Skeletal muscle satellite cell (primary cell): ENCODE results near the gene PHOSPHO1.
"Not testable (repeated sequence)": the region's sequence is repeated elsewhere in the genome, so short reads cannot be mapped to it uniquely, and the experiment has no call there.

ENCODE experiments used
- H3K27me3 ChIP-seq: 2 replicates; pipeline ENCODE4 v1.7.0; 2013; ENCODE audit warnings: low read length; ENCODE audit not compliant: control insufficient read depth, insufficient read depth
- H3K36me3 ChIP-seq: 2 replicates; pipeline ENCODE4 v1.7.0; 2013; ENCODE audit warnings: mild to moderate bottlenecking, control low read depth, low read length; ENCODE audit not compliant: insufficient read depth
- H3K4me1 ChIP-seq: 2 replicates; pipeline ENCODE4 v1.7.0; 2013; ENCODE audit warnings: low read length; ENCODE audit not compliant: control insufficient read depth, insufficient read depth
- H3K4me2 ChIP-seq: 2 replicates; pipeline ENCODE4 v1.7.0; 2013; ENCODE audit warnings: mild to moderate bottlenecking, low read length
- H3K4me3 ChIP-seq: 2 replicates; pipeline ENCODE4 v1.7.0; 2013; ENCODE audit warnings: low read length
- H3K9ac ChIP-seq: 2 replicates; pipeline ENCODE4 v1.7.0; 2013; ENCODE audit warnings: mild to moderate bottlenecking, low read depth, low read length, moderate library complexity
- H3K9me3 ChIP-seq: replicated peaks from 2 replicates; pipeline ENCODE4 v1.7.0; 2013; ENCODE audit warnings: mild to moderate bottlenecking, control low read depth, low read length

The PHOSPHO1 gene

GRCh38 chr17:49183801-49184200 is 46.8 kb downstream of the PHOSPHO1 start:
- no peaks in the 10 kb centered on the region for H3K4me1 ChIP-seq
- no peak overlapping the region for H3K4me3 ChIP-seq

GRCh38 chr17:49183341-49183740 is 47.2 kb downstream of the PHOSPHO1 start:
- Histone ChIP-seq H3K4me3 (no peak overlapping the region), H3K36me3 (no peaks in the 10 kb centered on the region)

More at GRCh38 chr17:49183801-49184200, 46.8 kb downstream of the PHOSPHO1 start:
- Histone ChIP-seq H3K9ac (no peak overlapping the region), H3K4me2 (no peak overlapping the region), H3K9me3 (no peaks in the 10 kb centered on the region), H3K27me3 (peaks cover 7% of the 10 kb centered on the region), H3K36me3 (no peaks in the 10 kb centered on the region)

GRCh38 chr17:49180998-49181635 is 49.5 kb downstream of the PHOSPHO1 start:
- Histone ChIP-seq H3K27me3 (peaks cover 7% of the 10 kb centered on the region), H3K4me1 (no peaks in the 10 kb centered on the region), H3K4me3 (no peak overlapping the region), H3K9ac (no peak overlapping the region), H3K36me3 (no peaks in the 10 kb centered on the region), H3K9me3 (peaks cover 2% of the 10 kb centered on the region), H3K4me2 (no peak overlapping the region)

More at GRCh38 chr17:49183341-49183740, 47.2 kb downstream of the PHOSPHO1 start:
- no peak overlapping the region for H3K9ac ChIP-seq
- H3K4me1 ChIP-seq: no peaks in the 10 kb centered on the region
- peaks cover 7% of the 10 kb centered on the region for H3K27me3 ChIP-seq
- no peak overlapping the region for H3K4me2 ChIP-seq
- no peaks in the 10 kb centered on the region for H3K9me3 ChIP-seq

GRCh38 chr17:49180303-49180702 is 50.3 kb downstream of the PHOSPHO1 start:
- peaks cover 9% of the 10 kb centered on the region for H3K9me3 ChIP-seq
- no peak overlapping the region for H3K4me3 ChIP-seq
- no peak overlapping the region for H3K4me2 ChIP-seq
- H3K4me1 ChIP-seq: no peaks in the 10 kb centered on the region
- peaks cover 7% of the 10 kb centered on the region for H3K27me3 ChIP-seq
- H3K9ac ChIP-seq: no peak overlapping the region
- no peaks in the 10 kb centered on the region for H3K36me3 ChIP-seq

- H3K4me3 ChIP-seq, H3K9me3 ChIP-seq, H3K4me2 ChIP-seq, H3K4me1 ChIP-seq, H3K36me3 ChIP-seq, H3K9ac ChIP-seq, H3K27me3 ChIP-seq: not testable (repeated sequence)
Measured at GRCh38 chr17:49175978-49176377, 54.6 kb downstream of the PHOSPHO1 start.
